Effector memory CD8-positive, alpha-beta T cell (primary cell): ENCODE data around the gene ATP6V0D1.

Source experiments
- ATAC-seq: fragments of 150-1000 bp; cut with Tn5 transposase; replicated peaks from 2 replicates; pipeline ENCODE4 v1.10.0; 2021; ENCODE audit warnings: mild to moderate bottlenecking, moderate library complexity
- DNase-seq, 3 experiments: peaks; one replicate each; pipeline ENCODE4 v3.0.0; 2021
- H3K27ac Mint-ChIP-seq, 2 donors: one replicate each; pipeline ENCODE4 v1.8.0; 2022; ENCODE audit warnings: mild to moderate bottlenecking in 2 of 2, mixed read lengths in 2 of 2, moderate library complexity in 2 of 2
- H3K27me3 Mint-ChIP-seq, 2 donors: one replicate each; pipeline ENCODE4 v1.8.0; 2022; ENCODE audit warnings: mixed read lengths in 2 of 2
- H3K36me3 Mint-ChIP-seq: one replicate; pipeline ENCODE4 v1.8.0; 2022; ENCODE audit warnings: mild to moderate bottlenecking, moderate library complexity, mixed read lengths; ENCODE audit not compliant: insufficient read depth
- H3K4me1 Mint-ChIP-seq, 2 donors: one replicate each; pipeline ENCODE4 v1.8.0; 2022; ENCODE audit warnings: low read depth in 2 of 2, mixed read lengths in 2 of 2
- H3K4me3 Mint-ChIP-seq, 2 donors: one replicate each; pipeline ENCODE4 v1.8.0; 2022; ENCODE audit warnings: mild to moderate bottlenecking in 2 of 2, mixed read lengths in 2 of 2, moderate library complexity in 2 of 2
- H3K9me3 Mint-ChIP-seq, 2 donors: one replicate each; pipeline ENCODE4 v1.8.0; 2022; ENCODE audit warnings: mixed read lengths in 2 of 2

The ATP6V0D1 gene

DNA sequence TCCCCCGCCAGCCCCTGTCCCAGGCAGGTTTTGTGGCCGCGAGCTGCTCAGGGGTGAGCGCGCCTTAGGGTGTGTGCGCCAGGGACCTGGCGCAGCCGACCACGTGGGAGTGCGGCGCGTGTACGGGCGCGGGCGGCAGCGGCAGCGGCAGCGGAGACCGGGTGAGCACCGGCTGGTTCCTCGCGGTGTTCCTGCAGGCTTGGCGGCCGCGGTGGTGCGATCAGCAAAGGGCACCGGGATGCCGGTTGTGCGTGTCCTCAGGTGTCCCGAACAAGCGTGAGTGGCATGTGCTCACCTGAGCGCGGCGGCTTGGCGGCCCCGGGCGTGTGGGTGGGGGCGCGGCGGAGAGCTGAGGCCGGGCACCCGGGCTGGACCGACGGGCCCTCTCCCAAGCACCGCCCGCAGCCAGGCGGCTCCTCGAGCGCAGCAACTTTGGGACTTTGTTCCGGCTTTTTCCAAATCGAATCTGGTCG lies 50.4 kb downstream of the ATP6V0D1 start:
- H3K27ac Mint-ChIP-seq: peak overlapping the region in 1 of 2 donors; percentile 67
- peak in 1 of 3 experiments; percentile 10 for DNase-seq
- H3K27me3 Mint-ChIP-seq: peaks cover 31 to 49% of the 10 kb centered on the region in 2 donors
- no peaks in the 10 kb centered on the region for H3K9me3 Mint-ChIP-seq
- H3K4me3 Mint-ChIP-seq: peak overlapping the region; percentile 81 to 83
- peaks cover 12% of the 10 kb centered on the region for H3K36me3 Mint-ChIP-seq
- peak; percentile 57 for ATAC-seq
- peaks cover 3 to 4% of the 10 kb centered on the region in 2 donors for H3K4me1 Mint-ChIP-seq

DNA sequence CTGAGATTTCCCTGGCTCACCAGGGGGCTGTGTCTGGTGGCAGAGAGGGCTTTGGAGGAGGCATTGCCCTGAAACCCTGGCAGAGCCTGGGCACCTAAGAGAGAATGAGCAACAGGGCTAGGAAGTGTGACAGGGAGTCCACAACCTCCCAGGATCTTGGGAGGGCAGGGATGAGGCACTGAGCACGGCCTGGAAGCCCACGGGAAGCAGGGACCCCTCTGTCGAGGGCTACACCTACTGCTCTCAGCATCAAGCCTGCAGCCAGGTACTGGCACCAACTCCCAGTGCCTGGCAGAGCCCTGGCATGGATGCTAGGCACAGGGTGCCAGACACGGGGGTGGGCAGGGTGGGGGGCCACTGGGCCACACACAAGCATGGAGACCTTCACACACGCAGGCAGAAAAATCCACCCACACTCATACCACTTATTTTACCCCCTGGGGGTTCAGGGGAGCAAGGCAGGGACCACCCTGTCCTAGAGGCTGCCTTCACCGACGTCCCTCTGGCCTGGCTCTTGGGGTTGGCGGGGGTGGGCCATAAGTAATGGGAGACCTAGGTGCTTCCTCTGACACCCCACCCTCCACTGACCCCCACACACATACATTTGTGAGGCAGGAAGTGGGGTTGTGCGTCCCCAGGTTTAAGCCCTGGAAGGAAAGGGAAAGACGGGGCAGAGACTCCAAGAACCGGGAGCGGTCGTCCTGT lies 51.0 kb downstream of the ATP6V0D1 start:
- H3K27me3 Mint-ChIP-seq: peaks cover 37 to 55% of the 10 kb centered on the region in 2 donors
- H3K9me3 Mint-ChIP-seq: no peaks in the 10 kb centered on the region
- H3K4me3 Mint-ChIP-seq: peak overlapping the region; percentile 81 to 83
- peaks cover 12% of the 10 kb centered on the region for H3K36me3 Mint-ChIP-seq
- ATAC-seq (no peak), DNase-seq (no peak)
- peaks cover 3 to 4% of the 10 kb centered on the region in 2 donors for H3K4me1 Mint-ChIP-seq
- H3K27ac Mint-ChIP-seq: peak overlapping the region in 1 of 2 donors; percentile 67

DNA sequence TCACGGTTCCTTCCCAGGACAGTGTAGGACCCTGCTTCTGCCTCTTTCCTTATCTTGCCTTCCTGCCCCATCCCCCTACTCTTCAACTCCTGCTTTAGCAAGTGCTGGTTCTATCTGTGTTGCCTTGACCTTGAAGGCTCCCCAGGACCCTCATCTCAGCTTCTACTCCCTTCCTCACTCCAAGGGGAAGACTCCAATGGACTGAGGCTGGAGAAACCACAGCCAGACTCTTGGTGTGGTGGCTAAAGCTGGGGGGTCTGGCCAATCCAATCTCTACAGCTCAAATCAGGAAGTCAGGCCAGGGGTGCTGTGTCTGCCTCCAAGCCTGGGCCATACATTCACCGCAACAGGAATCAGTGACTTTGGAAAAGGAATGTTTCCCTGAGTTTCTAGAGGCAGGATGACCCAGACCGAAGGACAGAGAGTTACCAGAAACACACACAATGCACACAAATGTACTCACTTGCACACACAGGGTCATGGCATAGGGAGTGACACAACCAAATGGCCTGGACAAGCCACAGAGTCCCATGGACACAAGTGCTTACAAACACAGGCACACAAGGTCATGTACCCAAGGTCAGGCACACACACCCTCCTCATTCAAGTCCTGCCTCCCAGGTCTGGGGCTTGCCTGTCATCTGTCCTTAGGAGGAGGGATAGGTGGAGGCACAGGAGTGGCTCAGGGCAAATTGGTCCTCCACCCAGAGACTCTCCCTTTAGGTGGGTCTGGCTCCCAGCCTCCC lies 51.7 kb downstream of the ATP6V0D1 start:
- Mint-ChIP-seq H3K27me3 (peaks cover 38 to 60% of the 10 kb centered on the region in 2 donors), H3K4me1 (peaks cover 3 to 4% of the 10 kb centered on the region in 2 donors), H3K9me3 (no peaks in the 10 kb centered on the region), H3K36me3 (peaks cover 12% of the 10 kb centered on the region), H3K4me3 (peak overlapping the region; percentile 44 to 64), H3K27ac (no peak overlapping the region)
- no peak for ATAC-seq
- DNase-seq: no peak

DNA sequence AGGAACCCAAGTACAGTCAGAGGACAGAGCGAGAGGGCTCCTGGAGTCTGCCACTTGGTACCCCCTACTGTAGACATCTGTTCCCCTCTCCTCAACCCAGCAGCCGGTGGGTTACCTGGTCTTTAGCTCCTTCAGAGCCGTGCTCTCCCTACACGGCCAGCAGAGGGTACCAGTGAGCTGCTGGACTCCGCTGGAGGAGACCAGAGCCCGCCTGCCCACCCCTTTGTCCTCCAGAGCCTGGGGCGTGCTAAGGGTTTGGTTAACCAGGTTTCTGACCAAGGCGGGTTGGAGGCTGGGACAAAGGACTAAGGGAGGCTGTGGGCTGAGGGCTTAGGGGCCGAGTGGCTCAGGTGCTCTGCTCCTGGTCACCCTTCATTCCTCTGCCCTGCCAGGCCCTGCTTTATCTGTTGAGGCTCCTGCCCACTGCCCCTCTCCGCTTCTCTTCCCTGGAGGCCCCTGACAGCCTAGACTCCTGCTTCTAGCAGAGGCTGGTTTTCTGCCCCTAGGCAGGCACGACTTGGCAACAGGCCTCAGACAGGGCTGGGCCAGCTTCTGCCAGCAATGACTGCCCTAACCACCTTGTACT lies 52.7 kb downstream of the ATP6V0D1 start:
- peak; percentile 63 for ATAC-seq
- Mint-ChIP-seq H3K27ac (no peak overlapping the region), H3K9me3 (no peaks in the 10 kb centered on the region), H3K36me3 (peaks cover 9% of the 10 kb centered on the region), H3K4me3 (no peak overlapping the region), H3K27me3 (peaks cover 44 to 66% of the 10 kb centered on the region in 2 donors), H3K4me1 (peaks cover 3 to 4% of the 10 kb centered on the region in 2 donors)
- DNase-seq: peak; percentile 33 to 47 (median 41)

DNA sequence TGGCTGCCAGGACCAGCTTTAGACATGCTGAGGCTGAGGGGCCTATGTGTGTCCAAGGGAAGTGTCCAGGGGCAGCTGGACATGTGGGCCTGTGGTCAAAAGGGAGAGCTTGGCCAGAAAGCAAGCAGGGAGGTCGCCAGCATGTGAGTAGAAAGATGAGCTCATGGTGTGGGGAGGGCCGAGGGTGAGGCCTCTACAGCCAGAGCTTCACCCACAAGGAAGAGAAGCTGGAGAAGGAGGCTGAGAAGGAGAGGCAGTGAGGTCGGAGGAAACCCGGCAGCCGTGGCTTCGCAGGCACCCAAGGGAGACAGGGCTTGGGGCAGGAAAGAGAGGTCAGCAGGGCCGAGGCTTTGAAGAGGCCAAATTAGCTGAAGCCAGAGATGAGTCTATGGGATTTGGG lies 54.0 kb downstream of the ATP6V0D1 start:
- no peak overlapping the region for H3K4me3 Mint-ChIP-seq
- no peak overlapping the region for H3K27ac Mint-ChIP-seq

DNA sequence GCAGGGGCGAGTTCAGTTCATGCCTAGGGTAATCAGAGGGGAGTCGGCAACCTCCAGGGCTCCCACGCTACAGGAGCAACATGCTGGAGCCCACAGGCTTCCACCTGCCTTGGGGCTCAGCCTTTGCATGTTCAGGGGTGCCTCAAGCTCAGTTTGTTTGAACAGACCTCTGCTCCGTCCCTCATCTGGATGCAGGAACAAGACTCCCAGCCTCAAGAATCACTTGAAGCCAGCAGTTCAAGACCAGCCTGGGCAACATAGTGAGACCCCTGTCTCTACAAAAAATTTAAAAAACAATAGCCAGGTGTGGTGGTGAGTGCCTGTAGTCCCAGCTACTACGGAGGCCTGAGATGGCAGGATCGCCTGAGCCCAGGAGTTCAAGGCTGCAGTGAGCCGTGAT lies 54.9 kb downstream of the ATP6V0D1 start:
- Mint-ChIP-seq H3K27ac (no peak overlapping the region), H3K27me3 (peaks cover 54 to 84% of the 10 kb centered on the region in 2 donors), H3K36me3 (peaks cover 5% of the 10 kb centered on the region), H3K4me3 (no peak overlapping the region), H3K4me1 (peaks cover 3 to 4% of the 10 kb centered on the region in 2 donors), H3K9me3 (no peaks in the 10 kb centered on the region)
- ATAC-seq (no peak), DNase-seq (no peak)

More for the DNA sequence above, 54.0 kb downstream of the ATP6V0D1 start:
- ATAC-seq (no peak), DNase-seq (no peak)
- Mint-ChIP-seq H3K36me3 (peaks cover 5% of the 10 kb centered on the region), H3K9me3 (no peaks in the 10 kb centered on the region), H3K4me1 (peaks cover 3 to 4% of the 10 kb centered on the region in 2 donors), H3K27me3 (peaks cover 54 to 76% of the 10 kb centered on the region in 2 donors)

GRCh38 chr16:67425580-67425979 lies 55.4 kb downstream of the ATP6V0D1 start:
- Mint-ChIP-seq H3K4me1 (peaks cover 3 to 4% of the 10 kb centered on the region in 2 donors), H3K27ac (no peak overlapping the region), H3K4me3 (no peak overlapping the region), H3K27me3 (peaks cover 54 to 84% of the 10 kb centered on the region in 2 donors), H3K36me3 (peaks cover 5% of the 10 kb centered on the region), H3K9me3 (no peaks in the 10 kb centered on the region)
- ATAC-seq (no peak), DNase-seq (no peak)

DNA sequence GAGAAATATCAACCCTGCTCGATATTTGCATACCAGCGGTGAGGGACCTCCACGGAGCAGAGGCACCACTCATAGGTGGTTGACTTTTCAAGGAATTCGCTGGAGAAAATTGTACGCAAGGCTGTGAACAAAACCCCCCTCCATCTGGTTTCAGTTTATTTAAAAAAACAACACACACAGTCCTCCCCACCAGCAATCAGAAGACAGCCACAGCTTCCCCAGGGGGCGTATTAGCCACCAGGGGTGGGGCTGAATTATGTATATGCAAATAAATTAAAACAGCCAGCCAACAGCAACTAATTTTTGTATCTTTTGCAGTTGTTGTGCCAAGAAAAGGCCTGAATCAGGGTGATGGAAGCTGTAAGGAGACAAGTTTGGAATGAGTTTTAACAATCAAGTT lies 55.9 kb downstream of the ATP6V0D1 start:
- Mint-ChIP-seq H3K4me1 (no peaks in the 10 kb centered on the region), H3K36me3 (peaks cover 5% of the 10 kb centered on the region), H3K9me3 (no peaks in the 10 kb centered on the region), H3K27ac (no peak overlapping the region), H3K27me3 (peaks cover 49 to 80% of the 10 kb centered on the region in 2 donors), H3K4me3 (no peak overlapping the region)
- ATAC-seq (no peak), DNase-seq (no peak)

DNA sequence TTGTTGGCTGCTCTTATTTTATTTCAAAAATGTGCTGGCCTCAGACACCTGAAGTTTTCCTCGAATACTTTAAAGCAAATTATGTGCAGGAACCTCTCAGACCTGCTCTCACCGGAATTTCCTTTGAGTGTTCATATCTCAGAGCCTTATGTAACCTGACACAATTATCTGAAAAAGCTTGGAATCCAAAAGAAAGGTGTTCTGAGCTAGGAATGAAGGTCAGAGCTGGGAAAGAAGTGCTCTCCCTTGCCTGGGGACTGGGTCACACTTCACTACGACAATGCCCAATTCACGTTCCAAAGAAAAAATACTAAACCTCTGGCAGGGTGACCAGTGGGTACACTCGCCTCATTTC lies 56.7 kb downstream of the ATP6V0D1 start:
- no peaks in the 10 kb centered on the region for H3K4me1 Mint-ChIP-seq
- H3K27me3 Mint-ChIP-seq: peaks cover 49 to 80% of the 10 kb centered on the region in 2 donors
- no peak for ATAC-seq
- peaks cover 1% of the 10 kb centered on the region for H3K36me3 Mint-ChIP-seq
- H3K4me3 Mint-ChIP-seq: no peak overlapping the region
- H3K9me3 Mint-ChIP-seq: no peaks in the 10 kb centered on the region
- no peak for DNase-seq
- no peak overlapping the region for H3K27ac Mint-ChIP-seq

DNA sequence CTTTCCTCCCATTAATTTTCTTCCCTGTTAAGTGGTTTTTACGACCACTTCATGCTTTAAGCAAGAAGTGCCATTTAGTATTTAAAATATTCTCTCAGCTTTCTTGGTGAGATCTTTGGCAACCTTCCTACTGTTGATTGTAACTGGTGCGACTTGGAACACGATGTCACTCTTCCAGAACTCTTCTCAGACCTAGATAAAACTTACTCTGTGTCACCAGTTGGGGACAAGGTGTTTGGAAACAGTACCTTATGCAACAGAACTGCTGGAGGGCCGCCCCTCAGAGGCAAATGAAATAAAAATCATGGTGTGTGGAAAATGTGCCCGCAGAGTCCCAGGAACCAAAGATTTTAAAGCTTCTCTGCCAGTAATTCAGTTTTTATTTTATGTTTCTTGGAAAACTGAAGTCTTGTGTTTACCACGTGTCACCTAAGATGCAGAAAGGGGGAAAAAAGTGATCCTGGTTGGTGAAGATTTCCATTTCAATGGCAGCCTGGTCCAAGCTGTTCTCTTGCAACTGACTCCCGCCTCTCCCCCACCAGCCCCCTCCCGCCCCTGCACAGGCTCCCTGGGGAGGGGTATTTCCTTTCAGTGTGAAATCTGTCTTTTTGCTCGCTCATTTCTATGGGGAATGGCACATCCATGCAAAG lies 57.2 kb downstream of the ATP6V0D1 start:
- peaks cover 46 to 78% of the 10 kb centered on the region in 2 donors for H3K27me3 Mint-ChIP-seq
- ATAC-seq (no peak), DNase-seq (no peak)
- no peak overlapping the region for H3K27ac Mint-ChIP-seq
- no peaks in the 10 kb centered on the region for H3K9me3 Mint-ChIP-seq
- H3K36me3 Mint-ChIP-seq: no peaks in the 10 kb centered on the region
- H3K4me1 Mint-ChIP-seq: no peaks in the 10 kb centered on the region
- no peak overlapping the region for H3K4me3 Mint-ChIP-seq

GRCh38 chr16:67423015-67423414 lies 57.9 kb downstream of the ATP6V0D1 start:
- H3K27ac Mint-ChIP-seq: no peak overlapping the region
- ATAC-seq (no peak), DNase-seq (no peak)
- H3K4me3 Mint-ChIP-seq: no peak overlapping the region
- no peaks in the 10 kb centered on the region for H3K36me3 Mint-ChIP-seq
- H3K27me3 Mint-ChIP-seq: peaks cover 46 to 74% of the 10 kb centered on the region in 2 donors
- no peaks in the 10 kb centered on the region for H3K4me1 Mint-ChIP-seq
- no peaks in the 10 kb centered on the region for H3K9me3 Mint-ChIP-seq

DNA sequence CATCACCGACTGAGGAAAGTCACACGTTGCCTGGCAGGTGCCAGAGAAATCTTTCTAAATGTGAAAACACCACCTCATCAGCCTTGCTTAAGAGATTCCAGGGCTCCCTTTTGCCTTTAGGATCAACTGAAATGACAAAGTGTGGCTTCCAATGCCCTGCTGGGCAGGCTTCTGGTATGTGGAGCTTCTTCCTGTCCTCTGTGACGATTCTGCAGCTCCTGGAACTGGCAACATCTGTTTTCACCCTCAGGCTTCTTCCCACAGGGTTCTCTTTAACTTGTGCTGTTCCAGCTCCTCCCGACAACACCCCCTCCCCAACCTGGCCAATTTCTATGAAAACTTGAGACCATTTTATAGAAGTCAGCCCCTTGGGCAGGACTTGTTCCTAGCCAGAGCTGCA lies 59.9 kb downstream of the ATP6V0D1 start:
- H3K4me3 Mint-ChIP-seq: no peak overlapping the region
- peaks cover 41 to 73% of the 10 kb centered on the region in 2 donors for H3K27me3 Mint-ChIP-seq
- peaks cover 4 to 5% of the 10 kb centered on the region in 2 donors for H3K4me1 Mint-ChIP-seq
- no peak for ATAC-seq
- DNase-seq: no peak
- H3K27ac Mint-ChIP-seq: no peak overlapping the region
- no peaks in the 10 kb centered on the region for H3K9me3 Mint-ChIP-seq
- peaks cover 3% of the 10 kb centered on the region for H3K36me3 Mint-ChIP-seq

- peaks cover 30 to 64% of the 10 kb centered on the region in 2 donors for H3K27me3 Mint-ChIP-seq
These were observed 61.0 kb downstream of the ATP6V0D1 start for GRCh38 chr16:67419931-67420330.

More at GRCh38 chr16:67419931-67420330, 61.0 kb downstream of the ATP6V0D1 start:
- H3K4me1 Mint-ChIP-seq: peaks cover 8 to 10% of the 10 kb centered on the region in 2 donors
- no peak for DNase-seq
- H3K4me3 Mint-ChIP-seq: no peak overlapping the region
- no peak overlapping the region for H3K27ac Mint-ChIP-seq
- no peak for ATAC-seq
- peaks cover 3% of the 10 kb centered on the region for H3K36me3 Mint-ChIP-seq
- no peaks in the 10 kb centered on the region for H3K9me3 Mint-ChIP-seq
